Vagina (tissue), 2 donors: Measurements from ENCODE around the gene VDR. TPM values are rescaled to one million over a fixed set of nuclear protein-coding genes. Genes with fewer than 3 reads are reported as not detected.

Source experiments
- DNase-seq, 2 donors: peaks; one replicate each; pipeline ENCODE4 v3.0.0-alpha.2; 2017; ENCODE audit errors: extremely low spot score in 2 of 2
- H3K27ac ChIP-seq: fragments of 200-600 bp; sonication (generic); one replicate; pipeline ENCODE4 v1.5.1; 2019
- H3K27me3 ChIP-seq: fragments of 200-600 bp; sonication (generic); one replicate; pipeline ENCODE4 v1.5.1; 2019
- H3K36me3 ChIP-seq, 2 donors: fragments of 200-600 bp; sonication (generic); one replicate each; pipeline ENCODE4 v1.5.1; 2017 to 2019
- H3K4me1 ChIP-seq: fragments of 200-600 bp; sonication (generic); one replicate; pipeline ENCODE4 v1.5.1; 2019
- H3K4me3 ChIP-seq, 2 donors: fragments of 200-600 bp; sonication (generic); 1 replicate in 1 of 2; 2 replicates in 1 of 2; pipeline ENCODE4 v1.5.1; 2016 to 2019
- H3K9me3 ChIP-seq: fragments of 200-600 bp; sonication (generic); one replicate; pipeline ENCODE4 v1.5.1; 2019
- POLR2A ChIP-seq, 2 donors: fragments of 450-650 bp; IDR thresholded peaks; one replicate each; pipeline ENCODE4 v1.6.1; 2017; ENCODE audit warnings: antibody characterized with exemption in 2 of 2, mild to moderate bottlenecking in 2 of 2, moderate library complexity in 2 of 2
- POLR2AphosphoS5 ChIP-seq, 2 donors: sonication (generic); formaldehyde crosslinking; IDR thresholded peaks; one replicate each; pipeline ENCODE4 v1.9.0; 2017; ENCODE audit warnings: antibody characterized with exemption in 2 of 2, mild to moderate bottlenecking in 2 of 2, low read depth in 1 of 2; ENCODE audit not compliant: insufficient read depth in 1 of 2
- intact Hi-C: fragments of 100-400 bp; cut with DNase I; formaldehyde crosslinking; loops from one replicate; pipeline ENCODE4 v1.15.1; 2023
- total RNA-seq: library from RNA; depleted of rRNA; stranded (reverse); fragments of >200 nt; gene quantifications from one replicate; pipeline ENCODE4 v1.2.3, GENCODE V29; 2016
- TF ChIP-seq, protein P1 (sequence below), 3 experiments: fragments of 450-650 bp in 2 of 3; fragments of 200-600 bp in 1 of 3; sonication (generic) in 1 of 3; IDR thresholded peaks; one replicate each; pipeline ENCODE4 v1.5.1; 2017 to 2019; ENCODE audit warnings: antibody characterized with exemption in 3 of 3, mild to moderate bottlenecking in 2 of 3, moderate library complexity in 2 of 3

Gene VDR
- total RNA-seq, 1 donor from 2014 or later: 23.6 TPM

DNA sequence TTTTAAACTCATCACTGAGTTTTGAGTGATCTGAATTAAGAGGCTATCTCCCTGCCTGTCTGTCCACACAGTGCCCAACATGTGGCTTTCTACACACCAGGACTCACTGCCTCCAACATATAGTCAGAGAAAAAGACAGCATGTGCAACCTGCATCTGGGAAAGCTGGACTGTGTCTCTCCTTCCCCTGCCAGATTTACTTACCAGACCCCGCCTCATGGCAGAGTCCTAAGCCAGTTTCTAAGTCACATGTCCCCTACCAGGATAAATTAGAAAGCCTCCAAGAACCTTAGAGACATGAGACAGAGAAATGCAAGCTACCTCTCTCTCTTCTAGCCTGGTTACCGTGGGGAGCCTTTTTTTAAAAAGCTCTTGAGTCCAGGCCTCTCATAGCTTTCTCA, 82.4 kb downstream of the VDR start:
- peak overlapping the region; percentile 99 for H3K27ac ChIP-seq
- DNase-seq: no peak
- no peaks in the 10 kb centered on the region for H3K27me3 ChIP-seq
- H3K36me3 ChIP-seq: no peaks in the 10 kb centered on the region
- peaks cover 84% of the 10 kb centered on the region for H3K4me1 ChIP-seq
- H3K4me3 ChIP-seq: no peak overlapping the region
- TF ChIP-seq POLR2AphosphoS5 (IDR thresholded peaks at IDR 0.05; ENCODE audit: insufficient read depth in 1 of 2, low read depth in 1 of 2) (no peak), POLR2A (IDR thresholded peaks at IDR 0.05) (no peak)
- TF ChIP-seq, protein P1, sequence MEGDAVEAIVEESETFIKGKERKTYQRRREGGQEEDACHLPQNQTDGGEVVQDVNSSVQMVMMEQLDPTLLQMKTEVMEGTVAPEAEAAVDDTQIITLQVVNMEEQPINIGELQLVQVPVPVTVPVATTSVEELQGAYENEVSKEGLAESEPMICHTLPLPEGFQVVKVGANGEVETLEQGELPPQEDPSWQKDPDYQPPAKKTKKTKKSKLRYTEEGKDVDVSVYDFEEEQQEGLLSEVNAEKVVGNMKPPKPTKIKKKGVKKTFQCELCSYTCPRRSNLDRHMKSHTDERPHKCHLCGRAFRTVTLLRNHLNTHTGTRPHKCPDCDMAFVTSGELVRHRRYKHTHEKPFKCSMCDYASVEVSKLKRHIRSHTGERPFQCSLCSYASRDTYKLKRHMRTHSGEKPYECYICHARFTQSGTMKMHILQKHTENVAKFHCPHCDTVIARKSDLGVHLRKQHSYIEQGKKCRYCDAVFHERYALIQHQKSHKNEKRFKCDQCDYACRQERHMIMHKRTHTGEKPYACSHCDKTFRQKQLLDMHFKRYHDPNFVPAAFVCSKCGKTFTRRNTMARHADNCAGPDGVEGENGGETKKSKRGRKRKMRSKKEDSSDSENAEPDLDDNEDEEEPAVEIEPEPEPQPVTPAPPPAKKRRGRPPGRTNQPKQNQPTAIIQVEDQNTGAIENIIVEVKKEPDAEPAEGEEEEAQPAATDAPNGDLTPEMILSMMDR (IDR thresholded peaks at IDR 0.05): no peak
- H3K9me3 ChIP-seq: no peaks in the 10 kb centered on the region
- intact Hi-C loops: no loop called here

DNA sequence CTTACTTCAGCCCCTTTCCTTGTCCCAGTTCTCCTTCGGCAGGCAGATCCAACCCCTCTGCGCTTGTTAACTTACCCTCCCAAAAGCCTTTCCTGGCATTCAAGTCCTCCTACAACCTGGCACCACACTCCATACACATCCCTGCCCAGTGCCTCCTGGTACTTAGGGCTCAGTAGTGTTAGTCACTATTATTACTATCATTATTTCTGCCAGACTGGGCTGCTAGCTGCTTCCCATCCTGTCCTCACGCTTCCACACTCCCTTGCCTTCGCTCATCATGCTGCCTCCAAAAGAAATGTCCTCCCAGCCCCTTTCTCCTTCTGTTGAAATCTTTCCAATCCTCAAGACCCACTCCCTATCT, 83.5 kb downstream of the VDR start:
- peak overlapping the region; percentile 99 for H3K27ac ChIP-seq
- no peaks in the 10 kb centered on the region for H3K27me3 ChIP-seq
- peak overlapping the region; percentile 79 to 96 for H3K4me3 ChIP-seq
- TF ChIP-seq, protein P1 (IDR thresholded peaks at IDR 0.05): no peak
- TF ChIP-seq POLR2AphosphoS5 (IDR thresholded peaks at IDR 0.05; ENCODE audit: insufficient read depth in 1 of 2, low read depth in 1 of 2): no peak
- intact Hi-C loops: no loop called here
- H3K36me3 ChIP-seq: no peaks in the 10 kb centered on the region
- H3K9me3 ChIP-seq: no peaks in the 10 kb centered on the region
- no peak for DNase-seq
- peaks cover 84% of the 10 kb centered on the region for H3K4me1 ChIP-seq

DNA sequence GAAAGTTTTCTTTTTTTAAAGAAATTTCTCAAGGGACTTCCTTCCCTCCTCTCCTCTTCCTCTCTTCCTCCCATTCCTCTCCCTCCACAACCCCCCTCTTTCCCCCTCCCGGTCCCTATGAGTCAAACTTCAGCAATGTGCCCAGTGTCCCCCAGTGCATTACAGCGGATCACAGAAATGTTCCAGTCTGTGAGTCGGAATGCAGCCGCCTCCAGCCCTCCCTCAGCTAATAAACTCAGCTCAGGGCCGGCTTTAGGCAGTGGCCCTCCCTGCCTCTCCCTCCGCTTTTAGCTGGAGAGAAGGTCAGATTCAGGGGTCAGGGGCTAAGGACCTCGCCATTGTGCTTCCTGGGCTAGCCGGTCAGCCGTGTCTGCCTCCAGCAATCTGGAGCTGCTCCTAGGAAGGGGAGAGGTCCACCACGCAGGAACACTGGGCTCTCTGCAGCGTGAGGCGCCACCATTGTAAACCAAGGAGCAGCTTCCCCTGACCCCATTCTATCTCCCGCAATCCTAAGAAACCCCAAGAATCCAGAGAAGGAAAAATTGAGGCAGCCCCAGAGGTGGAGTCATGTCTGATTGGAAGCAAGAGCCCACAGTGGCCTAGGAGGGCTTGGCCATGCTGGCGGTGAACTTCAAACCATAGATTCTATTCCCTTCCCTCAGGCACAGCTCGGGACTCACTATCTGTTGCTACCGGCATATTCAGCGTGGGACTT, 84.0 kb downstream of the VDR start:
- H3K27ac ChIP-seq: peak overlapping the region; percentile 99
- H3K9me3 ChIP-seq: no peaks in the 10 kb centered on the region
- intact Hi-C loops: no loop called here
- peak in 1 of 2 donors; percentile 97 for DNase-seq
- H3K27me3 ChIP-seq: no peaks in the 10 kb centered on the region
- peak; percentile 77 to 85 for TF ChIP-seq POLR2AphosphoS5 (IDR thresholded peaks at IDR 0.05; ENCODE audit: insufficient read depth in 1 of 2, low read depth in 1 of 2)
- TF ChIP-seq, protein P1 (IDR thresholded peaks at IDR 0.05): no peak
- peak; percentile 38 to 65 for TF ChIP-seq POLR2A (IDR thresholded peaks at IDR 0.05)
- no peaks in the 10 kb centered on the region for H3K36me3 ChIP-seq
- peak overlapping the region; percentile 79 to 96 for H3K4me3 ChIP-seq
- peaks cover 84% of the 10 kb centered on the region for H3K4me1 ChIP-seq

DNA sequence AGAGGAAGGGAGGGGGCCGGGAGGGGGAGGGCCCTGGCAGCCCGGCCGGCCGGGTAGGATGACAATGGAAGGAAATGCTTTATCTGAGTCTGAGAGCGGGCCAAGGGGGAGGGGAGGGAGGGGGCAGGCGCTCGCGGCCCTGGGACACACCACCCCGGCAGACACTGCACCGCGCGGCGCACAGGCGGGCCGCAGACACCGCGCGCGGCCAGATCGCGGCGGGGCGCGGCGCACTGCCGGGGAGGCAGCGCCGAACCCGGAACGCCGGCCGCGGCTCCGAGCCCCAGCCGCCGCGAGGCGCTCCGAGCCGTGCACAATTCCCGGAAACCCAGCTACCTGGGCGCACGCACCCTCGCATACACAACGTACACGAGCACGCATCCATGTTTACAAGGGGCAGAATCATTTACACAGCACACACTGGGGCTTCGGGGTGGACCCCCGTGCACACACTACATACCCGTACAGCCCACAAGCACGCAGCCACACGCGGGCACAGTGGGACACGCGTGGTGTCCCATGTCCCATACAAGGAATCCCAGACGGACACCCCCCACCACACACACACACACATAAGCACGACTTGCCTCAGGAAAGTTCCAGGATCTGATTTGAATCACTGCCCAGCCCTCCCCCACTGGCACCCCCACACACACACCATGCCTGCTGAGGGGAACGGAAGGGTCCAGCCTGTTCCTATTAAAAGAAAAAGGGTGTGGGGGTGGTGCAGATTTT, 84.7 kb downstream of the VDR start, which contains the start of gene HDAC7:
HDAC7 (minus strand) TSS at position 8 of the 735 bp plus-strand sequence. CDS start 118 bp downstream, outside the sequence.
- peak within 1 kb of the TSS; percentile 79 to 96 for H3K4me3 ChIP-seq
- H3K4me1 ChIP-seq: peaks cover 84% of the 10 kb centered on the region
- TF ChIP-seq POLR2A (IDR thresholded peaks at IDR 0.05) (peak in 1 of 2 donors; percentile 84), POLR2AphosphoS5 (IDR thresholded peaks at IDR 0.05; ENCODE audit: insufficient read depth in 1 of 2, low read depth in 1 of 2) (peak in 1 of 2 donors; percentile 35)
- TF ChIP-seq, protein P1 (IDR thresholded peaks at IDR 0.05): no peak
- H3K9me3 ChIP-seq: no peaks in the 10 kb centered on the region
- peak within 1 kb of the TSS; percentile 99 for H3K27ac ChIP-seq
- intact Hi-C loops: no loop called here
- H3K27me3 ChIP-seq: no peaks in the 10 kb centered on the region
- H3K36me3 ChIP-seq: no peaks in the 10 kb centered on the region
- DNase-seq: no peak
